Fibroblast of mammary gland (primary cell): ENCODE measurements around the gene ERVK3-1.
A peak's percentile ranks its signal among the peaks of the same experiment; 100 is the strongest.

ENCODE experiments used
- DNase-seq: peaks from one replicate; pipeline ENCODE4 v3.0.0-alpha.2; 2010; ENCODE audit warnings: low read depth
- H3K4me3 ChIP-seq: 2 replicates; pipeline ENCODE4 v1.5.1; 2011; ENCODE audit warnings: low read depth, mild to moderate bottlenecking, low read length, moderate library complexity; ENCODE audit not compliant: control insufficient read depth
- CTCF ChIP-seq: conservative IDR thresholded peaks from 2 replicates; pipeline ENCODE4 v1.5.1; 2011; ENCODE audit warnings: low read depth, low read length, inconsistent platforms; ENCODE audit not compliant: control insufficient read depth, insufficient read depth

ERVK3-1 gene

DNA sequence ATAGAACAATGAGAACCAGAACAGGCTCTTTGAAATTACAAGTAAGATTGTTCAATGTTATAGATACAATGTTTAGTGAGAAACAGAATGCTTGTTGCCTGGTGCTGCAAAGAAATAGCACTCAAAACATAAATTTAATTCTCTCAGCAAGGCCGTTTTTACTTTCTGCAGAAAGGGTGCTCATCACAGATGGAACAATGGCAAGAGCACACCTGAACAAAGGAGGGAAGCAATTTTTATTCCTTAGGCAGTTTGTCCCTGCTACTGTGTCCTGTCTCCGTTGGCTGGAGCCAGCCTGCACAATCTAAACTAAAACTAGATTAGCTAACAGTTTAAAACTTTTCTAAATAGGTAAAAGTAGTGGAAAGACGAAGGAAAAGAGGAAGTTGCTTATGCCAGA lies 36.8 kb upstream of the ERVK3-1 start:
- no peak overlapping the region for H3K4me3 ChIP-seq

GRCh38 chr19:58274771-58275201 lies 30.4 kb upstream of the ERVK3-1 start:
- H3K4me3 ChIP-seq, result no peak overlapping the region
- no peak for TF ChIP-seq CTCF
- peak; percentile 59 for DNase-seq

More for the DNA sequence above, 36.8 kb upstream of the ERVK3-1 start:
- no peak for TF ChIP-seq CTCF
- no peak for DNase-seq

GRCh38 chr19:58275564-58275963 lies 29.6 kb upstream of the ERVK3-1 start:
- DNase-seq, result no peak
- H3K4me3 ChIP-seq, result no peak overlapping the region
- TF ChIP-seq CTCF, result no peak

DNA sequence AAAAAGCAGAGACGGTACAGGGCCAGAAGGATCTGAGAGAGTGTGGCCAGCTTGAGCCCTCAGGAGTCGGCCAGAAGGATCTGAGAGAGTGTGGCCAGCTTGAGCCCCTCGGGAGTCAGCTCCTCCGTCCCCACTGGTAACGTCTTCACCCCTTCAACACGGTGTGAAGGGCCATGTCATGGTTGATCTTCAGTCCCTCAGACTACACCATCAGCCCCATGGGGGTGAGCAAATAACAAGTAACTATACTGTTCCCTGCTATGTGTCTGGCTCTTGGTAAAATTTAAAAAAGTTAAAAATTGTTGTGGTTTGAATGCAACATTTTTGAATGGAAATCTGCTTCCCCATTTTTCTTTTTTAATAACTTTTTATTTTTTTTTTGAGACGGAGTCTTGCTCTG lies 28.0 kb upstream of the ERVK3-1 start:
- H3K4me3 ChIP-seq, result no peak overlapping the region
- no peak for TF ChIP-seq CTCF

GRCh38 chr19:58277748-58278540 lies 27.2 kb upstream of the ERVK3-1 start:
- H3K4me3 ChIP-seq, result peak overlapping the region; percentile 89
- TF ChIP-seq CTCF, result no peak
- no peak for DNase-seq

More for the DNA sequence above, 28.0 kb upstream of the ERVK3-1 start:
- DNase-seq, result no peak

DNA sequence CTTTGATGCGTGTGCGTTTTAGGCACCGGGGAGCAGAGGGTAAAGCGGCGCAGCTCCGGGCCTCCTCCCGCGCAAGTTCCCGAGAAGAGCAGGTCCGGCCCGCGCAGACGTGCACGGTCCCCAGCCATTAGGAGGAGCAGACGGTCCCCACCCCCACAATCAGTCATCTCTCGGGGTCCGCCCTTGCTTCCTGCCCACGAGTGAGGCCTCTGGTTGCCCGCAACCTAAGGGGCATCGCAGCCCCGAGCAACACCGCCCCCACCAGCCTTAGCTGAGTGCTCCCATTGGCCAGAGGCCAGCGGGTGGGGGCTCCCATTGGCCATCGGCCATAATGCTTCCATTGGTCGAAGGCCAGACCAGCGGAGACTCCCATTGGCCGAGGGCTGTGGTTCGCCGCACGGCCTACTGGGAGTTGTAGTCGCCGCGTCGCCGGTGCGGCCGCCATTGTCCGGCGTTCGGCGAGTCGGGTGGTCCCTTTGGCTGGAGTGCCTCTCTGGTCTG lies 26.6 kb upstream of the ERVK3-1 start, which contains the start of gene ZNF8:
Gene ZNF8, plus strand, starts transcription at position 415 of the 501 bp plus-strand sequence. CDS start 127 bp downstream, outside the sequence.
- peak within 1 kb of the TSS; percentile 89 for H3K4me3 ChIP-seq
- DNase-seq, result peak; percentile 97
- no peak for TF ChIP-seq CTCF
